HG02884 (cell line): ENCODE results near the gene CBX2.

Experiments used
- ATAC-seq: cut with Tn5 transposase; IDR thresholded peaks from one replicate; pipeline ENCODE4 v1.9.1; 2021; ENCODE audit warnings: mild to moderate bottlenecking, moderate library complexity; ENCODE audit not compliant: unreplicated experiment

The CBX2 gene

DNA sequence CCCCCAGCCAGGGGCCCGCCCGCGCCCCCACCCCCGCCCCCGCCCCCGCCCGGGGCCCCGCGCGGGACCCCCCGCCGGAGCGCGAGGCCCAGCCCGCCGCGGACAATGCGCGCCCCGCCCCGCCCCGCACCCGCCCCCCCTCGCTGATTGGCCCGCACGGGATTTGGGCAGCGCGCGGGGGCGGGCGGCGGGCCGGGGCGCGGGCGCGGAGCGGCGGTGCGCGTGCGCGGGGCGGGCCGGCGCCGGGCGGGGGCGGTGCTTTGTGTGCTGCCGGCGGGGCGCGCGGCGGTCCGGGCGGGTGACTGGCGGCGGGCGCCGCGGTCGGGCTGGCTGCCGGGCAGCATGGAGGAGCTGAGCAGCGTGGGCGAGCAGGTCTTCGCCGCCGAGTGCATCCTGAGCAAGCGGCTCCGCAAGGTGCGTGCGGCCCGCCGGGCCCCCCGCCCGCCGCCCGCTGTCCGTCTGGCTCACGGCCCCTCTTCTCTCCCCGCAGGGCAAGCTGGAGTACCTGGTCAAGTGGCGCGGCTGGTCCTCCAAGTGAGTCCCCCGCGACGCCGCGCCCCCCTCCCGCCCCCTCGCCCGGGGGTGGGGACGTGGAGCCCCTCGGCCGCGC lies at the start of gene CBX2:
TSS of gene CBX2 (plus strand) at position 255 of the 610 bp plus-strand sequence. CDS start at position 343, 88 bp downstream.
- ATAC-seq: no peak

- ATAC-seq: no peak
Observed at GRCh38 chr17:79728169-79728907, 49.6 kb upstream of the CBX2 start.

DNA sequence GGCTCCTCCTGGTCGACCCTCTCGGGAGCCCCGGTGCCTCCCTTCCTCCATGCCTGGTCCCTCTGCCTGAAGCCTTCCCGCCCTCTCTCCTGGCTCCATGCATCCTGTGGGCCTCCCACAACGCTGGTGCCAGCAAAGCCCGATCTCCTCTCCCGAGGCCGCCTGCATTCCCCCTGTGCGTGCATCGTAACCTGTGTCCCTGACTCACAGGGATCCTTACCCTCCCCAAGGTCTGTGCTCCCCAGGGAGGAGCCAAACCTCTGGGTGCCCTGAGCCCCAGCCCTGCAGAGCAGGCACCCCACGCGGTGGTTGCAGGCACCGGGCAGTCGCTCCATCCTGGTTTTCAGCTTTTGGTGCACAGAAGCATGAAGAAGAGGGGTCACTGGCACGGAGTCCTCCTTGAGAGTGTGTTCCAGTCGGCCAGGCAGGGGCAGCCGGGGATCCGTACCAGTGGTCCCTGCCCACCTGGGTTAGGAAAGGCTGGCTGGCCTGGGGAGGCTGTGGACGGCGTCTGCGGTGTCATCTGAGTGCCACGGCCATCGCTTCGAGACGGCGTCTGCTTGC lies 49.0 kb upstream of the CBX2 start:
- ATAC-seq: no peak

GRCh38 chr17:79729761-79730160 lies 48.2 kb upstream of the CBX2 start:
- no peak for ATAC-seq

GRCh38 chr17:79730437-79730768 lies 47.5 kb upstream of the CBX2 start:
- ATAC-seq: no peak

- no peak for ATAC-seq
Observed at GRCh38 chr17:79730769-79731483, 47.0 kb upstream of the CBX2 start, which contains the start of gene ENPP7. Gene ENPP7 (plus strand): TSS chr17:79730943. CDS start chr17:79731140, 197 bp downstream.

DNA sequence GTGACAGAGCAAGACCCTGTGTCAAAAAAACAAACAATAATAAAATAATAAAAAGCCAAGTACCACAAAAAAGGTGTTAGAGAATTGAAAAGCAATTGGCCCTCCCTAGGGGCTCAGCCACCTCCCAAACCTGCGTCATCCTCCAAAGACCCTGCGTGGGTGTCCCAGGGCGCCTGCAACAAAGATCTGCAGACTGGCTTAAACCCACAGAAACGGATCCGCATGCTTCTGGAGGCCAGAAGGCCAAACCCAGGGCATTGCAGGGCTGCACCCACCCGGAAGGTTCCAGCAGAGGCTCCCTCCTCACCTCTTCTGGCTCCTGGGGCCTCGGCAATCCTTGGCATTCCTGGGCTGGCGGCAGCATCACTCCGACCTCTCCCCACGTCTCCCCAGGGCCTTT lies 45.7 kb upstream of the CBX2 start:
- no peak for ATAC-seq

DNA sequence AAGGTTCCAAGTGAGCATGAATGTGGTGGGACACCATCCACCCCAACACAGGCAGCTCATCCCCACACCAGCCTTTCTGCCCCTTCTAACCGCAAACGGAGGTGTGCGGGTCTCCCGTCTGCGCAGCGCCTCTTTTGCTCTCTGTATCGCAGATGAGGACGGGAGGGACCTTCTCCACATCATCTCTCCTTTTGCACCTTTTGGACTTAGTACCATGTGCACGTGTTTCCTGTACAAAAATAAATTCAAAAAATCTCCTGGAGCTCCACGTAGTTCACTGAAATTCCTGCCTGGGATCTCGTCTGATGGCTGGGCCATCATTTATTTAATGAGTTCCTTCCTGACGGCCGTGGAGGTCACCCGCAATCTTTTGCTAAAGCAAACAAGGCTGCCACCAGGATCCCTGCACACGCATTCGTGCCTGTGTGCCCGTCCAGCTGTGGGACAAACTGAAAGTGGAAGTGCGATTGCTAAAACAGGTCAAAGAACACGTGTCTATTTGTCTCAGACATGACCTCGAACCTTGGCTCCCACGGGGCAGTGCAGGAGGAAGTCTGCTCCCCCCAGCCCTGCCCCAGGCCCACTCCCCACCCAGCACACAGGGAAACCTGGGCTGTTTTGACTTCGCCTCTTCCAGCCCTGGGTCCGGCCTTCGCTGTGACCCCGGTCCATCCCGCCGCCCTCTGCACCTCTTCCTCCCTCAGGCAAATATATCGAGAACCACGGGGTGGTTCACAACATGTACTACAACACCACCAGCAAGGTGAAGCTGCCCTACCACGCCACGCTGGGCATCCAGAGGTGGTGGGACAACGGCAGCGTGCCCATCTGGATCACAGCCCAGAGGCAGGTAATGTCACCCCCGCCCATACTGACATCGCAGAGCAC lies 44.9 kb upstream of the CBX2 start:
- no peak for ATAC-seq

DNA sequence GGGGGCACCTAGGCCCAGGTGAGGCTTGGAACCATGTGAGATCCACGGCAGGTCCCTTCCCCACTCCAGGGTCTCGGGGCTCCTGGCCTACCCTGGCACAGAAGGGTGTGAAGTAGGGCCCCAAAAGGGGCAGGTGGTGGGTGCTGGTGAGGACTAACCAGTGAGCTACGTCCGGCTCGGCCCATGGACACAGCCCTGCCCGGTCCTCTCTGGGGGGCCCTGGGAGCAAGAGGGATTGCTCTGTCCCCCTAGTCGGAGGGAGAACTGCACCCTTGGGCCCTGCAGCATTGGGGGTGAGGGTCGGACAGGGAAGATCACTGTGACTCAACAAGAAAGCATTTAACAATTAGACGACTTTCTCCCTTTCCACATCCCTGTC lies 44.3 kb upstream of the CBX2 start:
- ATAC-seq: no peak

DNA sequence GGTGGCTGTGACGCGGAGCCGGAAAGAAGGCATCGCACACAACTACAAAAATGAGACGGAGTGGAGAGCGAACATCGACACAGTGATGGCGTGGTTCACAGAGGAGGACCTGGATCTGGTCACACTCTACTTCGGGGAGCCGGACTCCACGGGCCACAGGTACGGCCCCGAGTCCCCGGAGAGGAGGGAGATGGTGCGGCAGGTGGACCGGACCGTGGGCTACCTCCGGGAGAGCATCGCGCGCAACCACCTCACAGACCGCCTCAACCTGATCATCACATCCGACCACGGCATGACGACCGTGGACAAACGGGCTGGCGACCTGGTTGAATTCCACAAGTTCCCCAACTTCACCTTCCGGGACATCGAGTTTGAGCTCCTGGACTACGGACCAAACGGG lies 42.9 kb upstream of the CBX2 start:
- ATAC-seq: no peak

- ATAC-seq: no peak
Observed at GRCh38 chr17:79737046-79737921, 40.7 kb upstream of the CBX2 start.

- ATAC-seq: no peak
Observed at GRCh38 chr17:79737922-79738578, 39.9 kb upstream of the CBX2 start.

DNA sequence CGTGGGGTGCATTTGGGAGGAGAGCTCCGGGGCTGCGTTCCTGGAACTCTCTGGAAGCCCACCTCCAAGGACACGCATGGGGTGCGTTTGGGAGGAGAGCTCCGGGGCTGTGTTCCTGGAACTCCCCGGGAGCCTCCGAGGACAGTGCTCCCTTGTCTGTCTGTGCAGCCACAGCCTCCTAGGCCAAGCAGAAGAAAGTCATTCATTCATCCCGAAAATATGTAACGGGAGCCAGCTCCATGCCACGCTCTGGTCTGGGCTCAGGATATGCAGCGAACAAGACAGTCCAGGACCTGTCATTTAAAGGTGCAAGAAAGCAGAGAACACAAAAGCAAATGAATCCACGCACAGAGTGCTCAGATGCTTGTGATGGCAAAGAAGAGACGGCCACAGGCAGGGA lies 39.3 kb upstream of the CBX2 start:
- no peak for ATAC-seq

GRCh38 chr17:79739148-79740062 lies 38.5 kb upstream of the CBX2 start:
- no peak for ATAC-seq

DNA sequence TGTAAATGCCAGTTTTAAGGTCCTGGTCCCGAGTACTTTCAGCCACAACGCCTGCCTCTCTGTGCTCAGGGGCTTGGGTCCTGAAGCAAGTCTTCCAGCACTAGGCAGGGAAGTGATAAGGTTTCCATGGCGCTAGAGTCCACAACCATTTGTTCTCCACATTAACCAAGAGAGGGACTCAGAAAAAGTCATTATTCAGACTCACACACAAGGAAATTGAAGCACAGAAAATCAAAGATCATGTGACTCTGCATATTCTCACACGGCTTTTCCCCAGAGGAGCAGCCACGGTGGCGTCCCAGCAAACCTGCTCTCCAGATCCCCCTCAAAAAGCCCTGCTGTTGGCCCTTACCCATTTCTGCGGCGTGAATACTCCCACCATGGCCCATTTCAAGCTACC lies 37.5 kb upstream of the CBX2 start:
- ATAC-seq: no peak

DNA sequence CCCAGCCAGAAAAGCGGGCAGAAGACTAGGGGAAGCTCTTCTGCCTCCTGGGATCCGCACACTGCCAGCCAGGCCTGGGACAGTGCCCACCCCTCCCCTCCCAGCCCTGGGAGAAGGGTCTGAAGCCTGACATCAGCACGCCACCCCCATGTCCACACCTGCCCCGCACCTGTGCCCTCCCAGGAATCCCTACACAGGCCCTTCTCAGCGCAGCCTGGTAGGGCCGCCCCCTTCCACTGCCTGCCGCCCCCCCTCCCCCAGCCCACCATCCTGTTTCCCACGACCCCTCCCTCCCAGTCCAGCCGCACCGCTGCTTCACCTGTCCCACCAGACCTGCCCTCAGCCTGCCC lies 36.6 kb upstream of the CBX2 start:
- no peak for ATAC-seq

DNA sequence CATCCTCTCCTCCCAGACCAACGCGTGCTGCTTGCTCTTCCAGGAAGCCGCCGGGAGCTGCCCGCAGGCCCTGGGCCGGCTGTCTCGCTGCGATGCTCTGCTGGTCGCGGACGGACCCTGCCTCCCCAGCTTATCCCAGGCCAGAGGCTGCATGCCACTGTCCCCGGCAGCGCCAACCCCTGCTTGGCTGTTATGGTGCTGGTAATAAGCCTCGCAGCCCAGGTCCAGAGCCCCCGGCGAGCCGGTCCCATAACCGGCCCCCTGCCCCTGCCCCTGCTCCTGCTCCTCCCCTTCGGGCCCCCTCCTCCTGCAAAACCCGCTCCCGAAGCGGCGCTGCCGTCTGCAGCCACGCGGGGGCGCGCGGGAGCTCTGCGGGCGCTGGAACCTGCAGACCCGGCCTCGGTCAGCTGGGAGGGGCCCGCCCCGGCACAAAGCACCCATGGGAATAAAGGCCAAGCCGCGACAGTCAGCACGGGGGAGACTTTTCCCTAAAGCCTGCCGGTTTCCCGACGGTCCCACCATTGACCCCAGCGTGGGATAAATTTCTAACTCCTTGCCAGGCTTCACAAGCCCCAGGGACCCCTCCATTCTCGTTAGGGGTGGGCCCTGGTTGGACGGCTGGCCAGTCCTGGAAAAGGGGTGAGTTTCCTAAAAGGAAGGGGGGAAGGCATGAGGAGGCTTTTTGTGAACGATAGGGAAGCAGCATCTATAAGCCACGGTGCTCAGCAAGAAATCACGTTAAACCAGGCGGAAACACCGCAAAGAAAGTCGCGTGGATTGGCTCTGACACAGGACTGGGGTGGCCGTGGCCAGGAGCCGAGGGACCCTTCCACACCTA lies 36.0 kb upstream of the CBX2 start:
- no peak for ATAC-seq

DNA sequence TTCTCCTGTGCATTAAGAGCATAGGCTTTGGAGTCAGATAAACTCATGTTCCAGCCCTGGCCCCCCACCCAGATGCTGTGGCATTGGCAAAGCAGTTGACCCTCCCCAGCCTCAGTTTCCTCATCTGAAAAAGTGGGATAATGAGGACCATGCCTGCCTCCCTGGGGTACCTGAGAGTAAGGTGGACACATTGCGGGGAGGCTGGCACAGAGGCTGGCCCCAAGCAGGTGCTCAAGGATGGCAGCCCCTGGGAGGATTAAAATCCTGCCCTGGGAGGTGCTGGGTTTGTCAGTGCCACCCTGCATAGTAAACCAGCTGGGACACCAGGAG lies 35.4 kb upstream of the CBX2 start:
- no peak for ATAC-seq
